Lower leg skin (tissue), 4 donors: Measurements from ENCODE around the gene TLE1. TPM values are rescaled to one million over a fixed set of nuclear protein-coding genes. Genes with fewer than 3 reads are reported as not detected.

Experiments used
- DNase-seq, 2 donors: peaks; one replicate each; pipeline ENCODE4 v3.0.0-alpha.2; 2019; ENCODE audit warnings: low spot score in 2 of 2
- H3K4me3 ChIP-seq: fragments of 200-600 bp; sonication (generic); 2 replicates; pipeline ENCODE4 v1.5.1; 2017; ENCODE audit warnings: mild to moderate bottlenecking, low read depth; ENCODE audit not compliant: poor library complexity, severe bottlenecking
- CTCF ChIP-seq, 3 donors: fragments of 450-650 bp; IDR thresholded peaks; one replicate each; pipeline ENCODE4 v1.5.1; 2016; ENCODE audit warnings: antibody characterized with exemption in 3 of 3, mild to moderate bottlenecking in 3 of 3, moderate library complexity in 2 of 3
- POLR2A ChIP-seq, 2 donors: fragments of 450-650 bp; IDR thresholded peaks; one replicate each; pipeline ENCODE4 v1.6.1; 2016 to 2017; ENCODE audit warnings: antibody characterized with exemption in 2 of 2, mild to moderate bottlenecking in 1 of 2, moderate library complexity in 1 of 2
- WGBS, 2 donors: methylation state at CpG; one replicate each; pipeline ENCODE4 v1.1.5; 2018; 5-methylcytosine and 5-hydroxymethylcytosine counted together
- intact Hi-C: fragments of 100-400 bp; cut with DNase I; formaldehyde crosslinking; loops from one replicate; pipeline ENCODE4 v1.15.0; 2023; ENCODE audit warnings: low total_unique reads
- total RNA-seq, 4 donors: library from RNA; depleted of rRNA; stranded (reverse); fragments of >200 nt; gene quantifications; one replicate each; pipeline ENCODE4 v1.1.0, GENCODE V29; 2016

Gene TLE1
- total RNA-seq, 4 donors from 2014 or later = 42.0 to 63.3 (median 43.7) TPM

- no peak overlapping the region for H3K4me3 ChIP-seq
- intact Hi-C loops = no loop called here
- 93 to 94% methylated on average over 9 of the region's 9 CpGs for WGBS, 2 donors
- TF ChIP-seq CTCF (IDR thresholded peaks at IDR 0.05) = no peak
- TF ChIP-seq POLR2A (IDR thresholded peaks at IDR 0.05) = no peak
- no peak for DNase-seq
These were observed 31.2 kb upstream of the TLE1 start for GRCh38 chr9:81720450-81721086.

- no peak for DNase-seq
- WGBS, 2 donors = 99% methylated on average over 4 of the region's 4 CpGs
- H3K4me3 ChIP-seq = no peak overlapping the region
- no peak for TF ChIP-seq CTCF (IDR thresholded peaks at IDR 0.05)
- intact Hi-C loops = no loop called here
These were observed 30.6 kb upstream of the TLE1 start for GRCh38 chr9:81719972-81720371.

GRCh38 chr9:81718244-81718643 is 28.9 kb upstream of the TLE1 start:
- H3K4me3 ChIP-seq = no peak overlapping the region
- WGBS, 2 donors = 67 to 77% methylated on average over 6 of the region's 6 CpGs
- no peak for DNase-seq
- TF ChIP-seq POLR2A (IDR thresholded peaks at IDR 0.05) (no peak), CTCF (IDR thresholded peaks at IDR 0.05) (no peak)
- intact Hi-C loops = no loop called here

GRCh38 chr9:81717747-81718077 is 28.4 kb upstream of the TLE1 start:
- H3K4me3 ChIP-seq = no peak overlapping the region
- no peak for TF ChIP-seq POLR2A (IDR thresholded peaks at IDR 0.05)
- TF ChIP-seq CTCF (IDR thresholded peaks at IDR 0.05) = no peak
- intact Hi-C loops = no loop called here
- no peak for DNase-seq

- no peak for TF ChIP-seq POLR2A (IDR thresholded peaks at IDR 0.05)
- TF ChIP-seq CTCF (IDR thresholded peaks at IDR 0.05) = no peak
- H3K4me3 ChIP-seq = no peak overlapping the region
- intact Hi-C loops = no loop called here
- 64 to 69% methylated on average over 5 of the region's 5 CpGs for WGBS, 2 donors
- no peak for DNase-seq
These were observed 27.9 kb upstream of the TLE1 start for GRCh38 chr9:81717061-81717746.

GRCh38 chr9:81716409-81716808 is 27.1 kb upstream of the TLE1 start:
- 87 to 89% methylated on average over 6 of the region's 6 CpGs for WGBS, 2 donors
- no peak for DNase-seq
- intact Hi-C loops = no loop called here
- no peak for TF ChIP-seq CTCF (IDR thresholded peaks at IDR 0.05)
- no peak for TF ChIP-seq POLR2A (IDR thresholded peaks at IDR 0.05)
- H3K4me3 ChIP-seq = no peak overlapping the region
